ENCODE measurements around the gene OR51B6.
"Not testable (repeated sequence)": the region's sequence is repeated elsewhere in the genome, so short reads cannot be mapped to it uniquely, and the experiment has no call there.

Gene OR51B6

DNA sequence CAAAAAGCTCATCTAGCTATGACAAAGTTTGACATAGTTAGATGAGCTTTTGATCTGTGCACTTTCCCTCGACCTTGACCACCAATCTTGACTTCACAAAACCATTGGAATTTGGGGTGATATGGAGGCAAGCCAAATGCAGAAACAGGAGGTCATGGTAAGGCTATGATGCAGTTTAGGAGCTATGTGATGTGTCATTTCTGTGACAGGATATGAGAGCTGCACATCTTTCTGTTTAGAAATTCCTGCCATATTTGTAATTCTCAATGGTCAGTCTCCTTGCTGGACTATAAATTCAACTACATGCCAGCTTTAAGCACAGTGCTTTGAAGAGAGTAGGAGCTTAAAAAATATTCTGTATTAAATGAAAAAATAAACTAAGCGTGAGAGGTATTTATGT lies 12.9 kb downstream of the OR51B6 start:
- no peak for DNase-seq

DNA sequence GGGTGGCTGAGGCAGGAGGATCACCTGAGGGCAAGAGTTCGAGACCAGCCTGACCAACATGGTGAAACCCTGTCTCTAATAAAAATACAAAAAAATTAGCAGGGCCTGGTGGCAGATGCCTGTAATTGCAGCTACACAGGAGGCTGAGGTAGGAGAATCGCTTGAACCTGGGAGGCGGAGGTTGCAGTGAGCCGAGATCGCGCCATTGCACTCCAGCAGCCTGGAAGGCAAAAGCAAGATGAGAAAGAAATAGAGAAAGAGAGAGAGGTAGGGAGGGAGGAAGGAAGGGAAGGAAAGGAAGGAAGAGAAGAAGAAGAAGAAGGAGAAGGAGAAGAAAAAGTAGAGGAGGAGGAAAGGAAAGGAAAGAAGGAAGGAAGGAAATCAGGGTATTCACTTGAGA lies 15.1 kb downstream of the OR51B6 start:
- not testable (repeated sequence) for DNase-seq

DNA sequence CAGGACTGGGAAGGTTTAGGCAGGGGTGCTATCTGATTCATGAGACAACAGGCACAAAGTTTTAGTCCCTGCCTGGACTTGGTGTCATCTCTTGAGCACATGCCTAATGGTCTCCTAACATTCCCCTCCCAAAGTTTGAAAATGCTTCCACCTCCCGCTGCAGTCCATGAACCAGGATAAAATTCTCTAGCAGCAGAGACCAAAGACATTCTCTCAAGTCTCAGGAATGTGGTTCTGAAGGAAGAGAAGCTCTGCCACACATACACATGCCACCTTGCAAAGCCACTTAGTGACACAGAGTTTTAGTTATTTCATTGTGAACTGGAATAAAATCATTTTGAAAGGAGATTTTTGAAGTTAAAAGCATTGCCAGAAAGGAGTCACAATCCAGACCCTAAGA lies 15.5 kb downstream of the OR51B6 start:
- no peak for DNase-seq

DNA sequence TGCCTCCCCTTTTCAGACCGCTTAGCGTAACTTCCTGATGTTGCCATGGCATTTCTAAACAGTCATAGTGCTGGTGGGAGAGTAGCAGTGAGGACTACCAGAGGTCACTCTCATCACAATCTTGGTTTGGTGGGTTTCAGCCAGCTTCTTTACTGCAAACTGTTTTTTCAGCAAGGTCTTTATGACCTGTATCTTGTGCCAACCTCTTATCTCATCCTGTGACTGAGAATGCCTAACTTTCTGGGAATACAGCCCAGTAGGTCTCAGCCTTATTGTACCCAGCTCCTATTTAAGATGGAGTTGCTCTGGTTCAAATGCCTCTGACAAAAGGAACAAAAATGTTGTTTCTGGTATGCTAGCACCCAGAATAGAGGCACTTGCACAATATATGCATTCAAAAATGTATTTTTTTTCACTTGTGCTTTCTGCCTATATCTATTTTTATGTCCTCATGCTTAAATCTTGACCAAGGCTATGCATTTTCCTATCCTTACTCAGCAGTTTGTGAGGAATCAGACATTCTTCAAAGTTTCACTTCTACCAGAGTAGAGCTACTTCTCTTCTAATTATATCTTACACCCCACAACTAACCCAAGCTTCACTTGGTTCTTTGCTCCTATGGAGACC lies 16.3 kb downstream of the OR51B6 start:
- no peak for DNase-seq

DNA sequence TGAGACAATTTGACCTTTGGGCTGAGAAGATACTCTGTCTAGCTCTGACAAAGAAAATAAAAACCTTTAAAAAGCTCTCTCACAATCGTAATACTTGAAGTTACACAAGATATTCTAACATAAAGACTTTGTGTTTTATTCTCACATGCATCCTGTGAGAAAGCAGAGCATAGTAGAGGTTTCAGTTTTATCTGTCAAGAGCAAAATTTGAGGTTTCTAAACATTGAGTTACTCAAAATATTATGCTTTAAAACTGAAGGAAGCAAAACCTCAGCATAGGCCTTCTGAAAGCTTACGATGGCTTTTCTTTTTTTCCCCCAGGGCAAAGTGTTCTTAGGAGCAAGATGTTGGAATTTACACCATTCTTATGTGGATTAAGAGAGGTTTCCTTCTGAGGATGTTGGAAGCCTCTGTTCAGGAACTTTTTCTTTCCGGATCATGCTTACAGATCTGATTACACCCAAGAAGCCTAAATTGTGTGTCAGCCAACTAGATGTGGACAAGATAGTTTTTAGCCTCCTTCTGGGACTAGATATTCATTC lies 17.3 kb downstream of the OR51B6 start:
- no peak for DNase-seq

DNA sequence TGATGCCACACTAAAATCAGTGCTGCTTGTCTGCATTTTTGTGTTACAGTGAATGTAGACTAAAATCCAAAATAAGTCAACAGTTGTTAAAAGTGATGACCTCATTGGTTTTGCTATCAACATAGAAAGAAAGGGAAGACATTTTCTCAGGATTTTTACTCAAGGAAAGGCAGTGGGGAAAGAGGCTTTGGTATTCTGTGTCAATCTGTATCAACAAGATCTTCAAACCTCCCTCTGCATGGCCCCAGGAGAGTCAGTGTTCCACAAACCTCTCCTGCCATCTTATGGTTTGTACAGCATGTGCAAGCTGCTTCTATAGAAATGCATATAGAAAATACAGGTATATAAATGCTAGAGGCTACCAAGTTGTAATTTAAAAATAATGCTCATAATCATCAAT lies 18.5 kb downstream of the OR51B6 start:
- no peak for DNase-seq

DNA sequence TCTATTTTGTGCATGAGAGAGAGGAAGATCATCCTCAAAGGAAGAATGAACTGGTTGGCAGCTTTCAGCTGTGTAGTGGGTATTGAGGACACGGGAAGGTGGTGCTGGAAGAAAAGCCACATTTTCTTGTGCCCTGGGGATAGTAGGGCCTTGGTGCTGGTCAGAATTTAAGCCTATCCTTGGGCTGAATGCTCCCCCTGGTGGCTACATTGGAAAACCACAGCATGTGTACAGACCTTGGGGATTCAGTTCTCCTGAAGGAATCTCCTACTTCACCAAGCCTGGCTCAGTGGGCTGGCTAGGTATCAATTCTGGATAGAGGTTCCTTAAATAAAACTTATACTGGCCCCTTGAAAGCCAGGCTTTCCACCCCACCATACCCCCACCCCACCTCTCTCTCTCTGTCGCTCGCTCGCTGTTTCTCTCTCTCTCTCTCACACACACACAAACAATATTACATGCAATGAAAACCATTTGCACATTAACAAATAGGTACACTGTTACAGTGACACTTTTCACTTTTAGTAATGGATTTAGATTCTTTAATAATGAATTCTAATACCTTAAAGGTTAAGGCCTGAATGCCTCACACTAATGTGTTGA lies 29.5 kb downstream of the OR51B6 start:
- DNase-seq, result peak in 20 of 56 donors; percentile 1 to 39 (median 6)

DNA sequence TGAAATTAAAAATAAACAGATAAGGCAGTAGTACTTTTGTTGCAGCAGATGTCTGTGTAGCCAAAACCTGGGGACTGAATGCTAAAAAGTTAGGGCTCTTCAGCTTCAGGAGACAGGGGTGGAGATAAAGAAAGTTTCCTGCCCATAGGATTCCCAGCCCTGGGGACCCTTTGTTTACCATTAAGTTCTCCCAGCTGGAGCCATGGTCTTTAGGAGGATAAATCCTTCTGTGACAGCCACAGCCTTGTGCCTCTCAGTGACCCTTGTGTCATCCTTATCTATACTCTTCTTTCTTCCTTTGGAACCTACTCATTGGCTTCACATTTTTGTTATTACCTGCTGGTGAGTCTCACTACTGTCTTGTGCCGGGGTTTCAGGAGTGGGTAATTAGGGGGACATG lies 32.3 kb downstream of the OR51B6 start, which contains the start of gene OR51M1:
Gene OR51M1, plus strand, starts transcription at position 237 of the 400 bp plus-strand sequence. CDS start 5,587 bp downstream, outside the sequence.
- DNase-seq, result no peak

DNA sequence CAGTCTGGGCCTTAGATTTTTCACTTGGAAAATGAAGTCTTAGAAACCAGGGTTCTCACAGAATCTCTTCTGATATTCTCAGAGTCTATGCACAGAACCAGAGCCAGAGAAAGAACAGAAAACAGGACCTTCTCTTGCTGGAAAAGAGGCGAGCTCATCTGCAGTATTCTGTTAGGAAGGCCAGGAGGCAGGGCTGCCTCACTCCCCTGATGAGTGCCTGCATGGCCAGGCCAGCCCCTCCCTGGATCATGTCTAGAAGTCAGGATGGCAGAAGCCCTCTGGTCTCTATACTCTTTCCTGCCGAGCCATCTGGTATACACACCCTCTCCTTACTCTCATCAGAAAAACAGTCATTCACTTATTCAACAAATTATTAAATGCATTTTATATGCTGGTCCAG lies 33.0 kb downstream of the OR51B6 start:
- DNase-seq, result no peak

DNA sequence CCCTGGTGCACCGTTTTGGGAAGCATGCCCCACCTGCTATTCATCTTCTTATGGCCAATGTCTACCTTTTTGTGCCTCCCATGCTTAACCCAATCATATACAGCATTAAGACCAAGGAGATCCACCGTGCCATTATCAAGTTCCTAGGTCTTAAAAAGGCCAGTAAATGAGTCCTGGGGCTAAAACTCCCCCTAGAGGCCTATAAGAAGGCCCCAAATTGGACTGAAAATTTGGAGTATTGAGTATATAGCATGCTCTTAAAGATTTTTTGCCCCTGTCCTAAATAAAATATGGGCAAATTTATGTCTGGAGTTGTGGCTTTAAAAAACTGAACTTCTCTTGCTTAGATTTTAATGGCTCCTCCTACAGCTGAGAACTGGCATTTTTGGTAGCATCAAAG lies 38.9 kb downstream of the OR51B6 start:
- no peak for DNase-seq

DNA sequence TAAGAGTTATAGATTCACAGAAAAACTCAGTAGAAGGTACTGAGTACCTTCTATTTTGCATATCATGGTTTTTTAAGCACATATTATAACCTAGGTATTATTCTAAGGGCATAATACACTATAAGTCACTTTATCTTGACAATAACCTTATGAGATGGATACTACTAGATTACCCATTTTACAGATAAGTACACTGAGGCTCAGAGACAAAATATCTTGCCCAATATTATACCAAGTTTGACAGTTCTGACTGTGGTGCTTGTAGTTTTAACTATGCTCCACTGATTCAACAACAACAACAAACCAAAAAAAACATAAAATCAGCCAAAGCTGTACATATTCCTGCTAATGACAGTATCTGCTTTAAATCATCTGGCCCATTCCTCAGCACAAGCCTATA lies 42.8 kb downstream of the OR51B6 start:
- no peak for DNase-seq

DNA sequence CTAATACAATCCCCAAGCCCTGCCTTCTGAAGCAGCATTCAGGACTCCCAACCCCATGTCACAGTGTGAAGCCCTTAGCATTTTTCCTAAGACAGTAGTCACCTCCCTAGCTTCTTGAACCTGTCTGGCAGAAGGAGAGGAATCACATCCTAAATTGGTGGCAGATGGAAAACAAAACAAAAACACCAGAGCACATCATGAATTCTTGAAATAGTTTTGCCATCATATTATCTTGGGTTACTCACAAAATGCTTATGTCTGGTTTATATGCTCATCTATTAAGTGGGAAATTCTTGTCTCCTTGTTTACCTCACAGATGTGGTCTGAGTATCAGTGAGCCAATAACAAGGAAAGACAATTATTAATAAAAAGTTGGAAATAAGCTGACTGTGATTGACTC lies 47.6 kb downstream of the OR51B6 start:
- no peak for DNase-seq
